HepG2 (cell line): Measurements from ENCODE around the gene SETD1A. TPM values are rescaled to one million over a fixed set of nuclear protein-coding genes. Genes with fewer than 3 reads are reported as not detected.

Experiments
- IKZF4 ChIP-seq: sonication (generic); formaldehyde crosslinking; IDR thresholded peaks from 2 replicates; pipeline ENCODE4 v1.5.1; 2020; ENCODE audit warnings: borderline replicate concordance, mild to moderate bottlenecking, low read depth, missing genetic modification reagents; ENCODE audit errors: not compliant biosample characterization
- KMT2B ChIP-seq: IDR thresholded peaks from 2 replicates; pipeline ENCODE4 v1.6.1; 2016; ENCODE audit warnings: missing genetic modification reagents, missing compliant biosample characterization
- NFYB ChIP-seq: sonication (generic); formaldehyde crosslinking; IDR thresholded peaks from 2 replicates; pipeline ENCODE4 v1.4.0; 2020; ENCODE audit warnings: missing genetic modification reagents
- PAXIP1 ChIP-seq: sonication (generic); formaldehyde crosslinking; conservative IDR thresholded peaks from 2 replicates; pipeline ENCODE4 v1.4.0; 2020; ENCODE audit warnings: mild to moderate bottlenecking, missing genetic modification reagents, moderate library complexity
- PHF8 ChIP-seq: sonication (generic); formaldehyde crosslinking; IDR thresholded peaks from 2 replicates; pipeline ENCODE4 v1.5.0; 2020; ENCODE audit warnings: missing genetic modification reagents
- SNAPC2 ChIP-seq: sonication (generic); formaldehyde crosslinking; IDR thresholded peaks from 2 replicates; pipeline ENCODE4 v1.8.1; 2022; ENCODE audit warnings: mild to moderate bottlenecking, missing genetic modification reagents
- SNRNP70 ChIP-seq: fragments of 200-400 bp; formaldehyde crosslinking; IDR thresholded peaks from 2 replicates; pipeline ENCODE4 v1.6.1; 2017; ENCODE audit warnings: mild to moderate bottlenecking, low read depth, low read length, moderate library complexity
- ZFP37 ChIP-seq: sonication (generic); formaldehyde crosslinking; IDR thresholded peaks from 2 replicates; pipeline ENCODE4 v1.4.0; 2020; ENCODE audit warnings: missing genetic modification reagents, borderline replicate concordance
- ZNF362 ChIP-seq: sonication (generic); formaldehyde crosslinking; IDR thresholded peaks from 2 replicates; pipeline ENCODE4 v1.4.0; 2020; ENCODE audit warnings: missing genetic modification reagents, mild to moderate bottlenecking, borderline replicate concordance
- ZNF775 ChIP-seq: sonication (generic); formaldehyde crosslinking; IDR thresholded peaks from 2 replicates; pipeline ENCODE4 v1.4.0; 2020; ENCODE audit warnings: missing genetic modification reagents, mild to moderate bottlenecking, moderate library complexity, borderline replicate concordance
- ZNF891 ChIP-seq: sonication (generic); formaldehyde crosslinking; IDR thresholded peaks from 2 replicates; pipeline ENCODE4 v1.5.0; 2020; ENCODE audit warnings: mild to moderate bottlenecking, missing genetic modification reagents
- polyA plus RNA-seq, 8 experiments: library from polyadenylated mRNA; depleted of rRNA in 3 of 8; stranded (reverse) in 7 of 8; unstranded in 1 of 8; fragments of >200 nt; fragmentation: Illumina TruSeq in 4 of 8; extraction: Trizol in 4 of 8; gene quantifications; 2 replicates each; pipeline versions ENCODE4 v1.2.1 to v1.2.3, GENCODE V29; 2011 to 2016; ENCODE audit warnings: low read depth in 4 of 8, missing spikeins in 1 of 8, mixed read lengths in 1 of 8; ENCODE audit not compliant: insufficient read depth in 1 of 8
- total RNA-seq, 5 experiments: library from RNA; depleted of rRNA; stranded (reverse); fragments of >200 nt; fragmentation: Illumina TruSeq; extraction: Trizol; gene quantifications; 2 replicates each; pipeline ENCODE4 v1.2.3, GENCODE V29; 2016; ENCODE audit warnings: low read depth in 1 of 5
- TF ChIP-seq, protein P1 (sequence below): sonication (generic); formaldehyde crosslinking; IDR thresholded peaks from 2 replicates; pipeline ENCODE4 v1.5.0; 2020; ENCODE audit warnings: mild to moderate bottlenecking, missing genetic modification reagents
- TF ChIP-seq, protein P2 (sequence below): sonication (generic); formaldehyde crosslinking; IDR thresholded peaks from 2 replicates; pipeline ENCODE4 v1.4.0; 2020; ENCODE audit warnings: missing genetic modification reagents; ENCODE audit errors: not compliant biosample characterization

The SETD1A gene
- total and polyA plus RNA-seq, 2 of the 13 experiments (the other 11 are each of a cell fraction or from before 2014, with no cell fraction given) = 3.8 to 5.6 TPM

DNA sequence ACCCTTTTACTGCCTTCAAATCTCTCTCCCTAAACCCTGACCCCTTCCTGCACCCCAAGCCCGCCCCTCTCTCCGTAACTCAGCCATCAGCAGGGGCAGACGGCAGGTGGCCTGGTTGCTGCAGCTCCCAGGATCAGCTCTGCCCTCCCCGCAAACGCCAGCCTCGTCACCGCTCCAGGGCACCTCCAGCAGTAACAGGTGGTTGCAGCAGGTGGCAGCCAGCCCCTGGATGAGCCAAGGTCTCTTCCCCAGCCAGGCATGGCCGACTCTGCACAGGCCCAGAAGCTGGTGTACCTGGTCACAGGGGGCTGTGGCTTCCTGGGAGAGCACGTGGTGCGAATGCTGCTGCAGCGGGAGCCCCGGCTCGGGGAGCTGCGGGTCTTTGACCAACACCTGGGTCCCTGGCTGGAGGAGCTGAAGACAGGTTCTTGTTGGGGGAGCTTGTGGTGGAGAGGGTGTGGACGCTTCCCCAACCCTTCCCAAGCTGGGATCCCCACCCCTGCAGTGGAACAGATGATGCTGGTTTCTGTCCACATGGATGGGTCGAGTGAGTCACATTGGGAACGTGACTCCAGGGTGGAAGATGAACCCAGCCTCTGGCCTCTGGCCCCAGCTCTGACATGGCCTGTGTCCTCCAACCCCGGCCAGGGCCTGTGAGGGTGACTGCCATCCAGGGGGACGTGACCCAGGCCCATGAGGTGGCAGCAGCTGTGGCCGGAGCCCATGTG, 28.0 kb downstream of the SETD1A start (continued):
- TF ChIP-seq, protein P1, sequence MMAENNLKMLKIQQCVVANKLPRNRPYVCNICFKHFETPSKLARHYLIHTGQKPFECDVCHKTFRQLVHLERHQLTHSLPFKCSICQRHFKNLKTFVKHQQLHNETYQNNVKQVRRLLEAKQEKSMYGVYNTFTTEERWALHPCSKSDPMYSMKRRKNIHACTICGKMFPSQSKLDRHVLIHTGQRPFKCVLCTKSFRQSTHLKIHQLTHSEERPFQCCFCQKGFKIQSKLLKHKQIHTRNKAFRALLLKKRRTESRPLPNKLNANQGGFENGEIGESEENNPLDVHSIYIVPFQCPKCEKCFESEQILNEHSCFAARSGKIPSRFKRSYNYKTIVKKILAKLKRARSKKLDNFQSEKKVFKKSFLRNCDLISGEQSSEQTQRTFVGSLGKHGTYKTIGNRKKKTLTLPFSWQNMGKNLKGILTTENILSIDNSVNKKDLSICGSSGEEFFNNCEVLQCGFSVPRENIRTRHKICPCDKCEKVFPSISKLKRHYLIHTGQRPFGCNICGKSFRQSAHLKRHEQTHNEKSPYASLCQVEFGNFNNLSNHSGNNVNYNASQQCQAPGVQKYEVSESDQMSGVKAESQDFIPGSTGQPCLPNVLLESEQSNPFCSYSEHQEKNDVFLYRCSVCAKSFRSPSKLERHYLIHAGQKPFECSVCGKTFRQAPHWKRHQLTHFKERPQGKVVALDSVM (CRISPR knock-in tag) = peak; percentile 75
- no peak for TF ChIP-seq NFYB (CRISPR knock-in tag)
- TF ChIP-seq IKZF4 = no peak
- TF ChIP-seq, protein P2, sequence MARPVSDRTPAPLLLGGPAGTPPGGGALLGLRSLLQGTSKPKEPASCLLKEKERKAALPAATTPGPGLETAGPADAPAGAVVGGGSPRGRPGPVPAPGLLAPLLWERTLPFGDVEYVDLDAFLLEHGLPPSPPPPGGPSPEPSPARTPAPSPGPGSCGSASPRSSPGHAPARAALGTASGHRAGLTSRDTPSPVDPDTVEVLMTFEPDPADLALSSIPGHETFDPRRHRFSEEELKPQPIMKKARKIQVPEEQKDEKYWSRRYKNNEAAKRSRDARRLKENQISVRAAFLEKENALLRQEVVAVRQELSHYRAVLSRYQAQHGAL (CRISPR knock-in tag) = no peak
- TF ChIP-seq ZNF891 (CRISPR knock-in tag) = peak; percentile 78; the same call in 1 of the 2 replicates
- TF ChIP-seq ZFP37 (CRISPR knock-in tag) = 0 out of 2 replicates have a peak, but pooled peaks have one; percentile 8
- TF ChIP-seq ZNF775 (CRISPR knock-in tag) = peak; percentile 54; the same call in 1 of the 2 replicates
- peak; percentile 9 for TF ChIP-seq PAXIP1 (CRISPR knock-in tag)
- TF ChIP-seq PHF8 (CRISPR knock-in tag) = peak; percentile 69; the same call in 1 of the 2 replicates
- TF ChIP-seq ZNF362 (CRISPR knock-in tag) = peak; percentile 53; the same call in 1 of the 2 replicates
- TF ChIP-seq SNAPC2 = peak; percentile 73; the same call in 1 of the 2 replicates
- TF ChIP-seq SNRNP70 = no peak
- 0 out of 2 replicates have a peak, but pooled peaks have one; percentile 6 for TF ChIP-seq KMT2B (CRISPR knock-in tag)
